H1 (cell line): ENCODE measurements around the gene ABCG8. TPM values are rescaled to one million over a fixed set of nuclear protein-coding genes. Genes with fewer than 3 reads are reported as not detected.

Experiments
- CTCF ChIA-PET: fragments of 300-600 bp; sonication (Branson Sonifier 250); formaldehyde crosslinking; loops from one replicate; lab custom pipeline; 2021; ENCODE audit not compliant: partially characterized antibody; lab: Charles Lee
- POLR2A ChIA-PET: fragments of 300-600 bp; sonication (Branson Sonifier 250); formaldehyde crosslinking; loops from one replicate; lab custom pipeline; 2021; ENCODE audit warnings: inconsistent platforms; ENCODE audit not compliant: partially characterized antibody; lab: Charles Lee
- DNase-seq, 2 experiments: peaks; one replicate each; pipeline versions ENCODE4 v3.0.0 to v3.0.0-alpha.2; 2010 to 2022; ENCODE audit warnings: low spot score in 2 of 2, low read depth in 1 of 2, mixed read lengths in 1 of 2
- FAIRE-seq: peaks from 2 replicates; lab custom pipeline; 2011; peaks lifted over from hg19 to GRCh38; lab: Jason Lieb, UNC
- H2AFZ ChIP-seq: 2 replicates; pipeline ENCODE4 v1.8.1; 2012; ENCODE audit warnings: low read length, inconsistent platforms
- H2AK5ac ChIP-seq: 2 replicates; pipeline ENCODE4 v1.6.1; 2013; ENCODE audit warnings: low read depth, low read length
- H2BK120ac ChIP-seq: replicated peaks from 2 replicates; pipeline ENCODE3; 2013; ENCODE audit warnings: low read depth, low read length, inconsistent platforms
- H2BK12ac ChIP-seq: 2 replicates; pipeline ENCODE4 v1.6.1; 2013; ENCODE audit warnings: low read depth, low read length
- H2BK15ac ChIP-seq: 2 replicates; pipeline ENCODE4 v1.6.1; 2013; ENCODE audit warnings: low read length
- H2BK20ac ChIP-seq: 2 replicates; pipeline ENCODE4 v1.6.1; 2013; ENCODE audit warnings: low read length
- H2BK5ac ChIP-seq: 2 replicates; pipeline ENCODE4 v1.6.1; 2013; ENCODE audit warnings: low read depth, low read length
- H3K14ac ChIP-seq: 2 replicates; pipeline ENCODE4 v1.6.1; 2013; ENCODE audit warnings: inconsistent platforms; ENCODE audit not compliant: insufficient read length
- H3K18ac ChIP-seq: 2 replicates; pipeline ENCODE4 v1.6.1; 2013; ENCODE audit warnings: low read length; ENCODE audit errors: extremely low read depth
- H3K23ac ChIP-seq: 2 replicates; pipeline ENCODE4 v1.6.1; 2013; ENCODE audit warnings: inconsistent platforms; ENCODE audit not compliant: insufficient read length
- H3K23me2 ChIP-seq: 2 replicates; pipeline ENCODE4 v1.6.1; 2013; ENCODE audit warnings: low read depth, low read length
- H3K27ac ChIP-seq: 2 replicates; pipeline ENCODE4 v1.6.1; 2011; ENCODE audit warnings: low read depth, low read length, inconsistent platforms
- H3K27me3 ChIP-seq, 4 experiments: replicated peaks in 1 of 4; 1 replicate in 1 of 4; 2 replicates in 3 of 4; pipeline versions ENCODE4 v1.6.1 to v1.8.1; 2011 to 2013; ENCODE audit warnings: low read length in 3 of 4, mild to moderate bottlenecking in 3 of 4, inconsistent platforms in 2 of 4, mixed read lengths in 2 of 4, moderate library complexity in 1 of 4; ENCODE audit not compliant: control insufficient read depth in 3 of 4, insufficient read depth in 3 of 4; ENCODE audit errors: extremely low read depth in 1 of 4
- H3K36me3 ChIP-seq, 4 experiments: 2 replicates each; pipeline versions ENCODE4 v1.6.1 to v1.8.1; 2011 to 2013; ENCODE audit warnings: mild to moderate bottlenecking in 4 of 4, low read length in 3 of 4, moderate library complexity in 2 of 4, control low read depth in 1 of 4, inconsistent platforms in 1 of 4; ENCODE audit not compliant: insufficient read depth in 4 of 4, control insufficient read depth in 2 of 4
- H3K4ac ChIP-seq: replicated peaks from 2 replicates; pipeline ENCODE3; 2013; ENCODE audit warnings: low read length, low read depth, mixed read lengths, inconsistent platforms; ENCODE audit not compliant: insufficient read length
- H3K4me1 ChIP-seq, 4 experiments: replicated peaks in 1 of 4; 1 replicate in 1 of 4; 2 replicates in 3 of 4; pipeline versions ENCODE4 v1.6.1 to v1.8.1; 2011 to 2013; ENCODE audit warnings: low read length in 3 of 4, inconsistent platforms in 2 of 4, mixed read lengths in 1 of 4; ENCODE audit not compliant: insufficient read depth in 4 of 4, control insufficient read depth in 3 of 4
- H3K4me2 ChIP-seq, 2 experiments: 2 replicates each; pipeline versions ENCODE4 v1.6.1 to v1.8.1; 2011 to 2013; ENCODE audit warnings: low read depth in 2 of 2, low read length in 2 of 2, control low read depth in 1 of 2, inconsistent platforms in 1 of 2, mild to moderate bottlenecking in 1 of 2; ENCODE audit not compliant: insufficient read depth in 1 of 2
- H3K4me3 ChIP-seq, 4 experiments: fragments of 200-600, 300-600 bp in 1 of 4; sonication (generic), shearing (Covaris generic), sonication (Bioruptor Twin) in 1 of 4; 2 replicates each; pipeline versions ENCODE4 v1.5.1 to v1.8.1; 2011 to 2016; ENCODE audit warnings: low read length in 4 of 4, low read depth in 3 of 4, control low read depth in 2 of 4, inconsistent platforms in 2 of 4, mild to moderate bottlenecking in 2 of 4, mixed read lengths in 1 of 4, moderate library complexity in 1 of 4; ENCODE audit not compliant: insufficient read depth in 2 of 4; ENCODE audit errors: extremely low read depth in 1 of 4
- H3K56ac ChIP-seq: replicated peaks from 2 replicates; pipeline ENCODE3; 2013; ENCODE audit warnings: low read depth, mild to moderate bottlenecking, mixed read lengths, low read length, inconsistent platforms; ENCODE audit not compliant: insufficient read length
- H3K79me1 ChIP-seq: 2 replicates; pipeline ENCODE4 v1.6.1; 2013; ENCODE audit warnings: low read depth, low read length, control low read depth
- H3K79me2 ChIP-seq, 2 experiments: 2 replicates each; pipeline versions ENCODE4 v1.6.1 to v1.8.1; 2012 to 2013; ENCODE audit warnings: low read length in 2 of 2, mild to moderate bottlenecking in 2 of 2, inconsistent platforms in 1 of 2; ENCODE audit not compliant: insufficient read depth in 2 of 2, control insufficient read depth in 1 of 2
- H3K9ac ChIP-seq, 4 experiments: replicated peaks in 1 of 4; 1 replicate in 1 of 4; 2 replicates in 3 of 4; pipeline versions ENCODE4 v1.6.1 to v1.8.1; 2011 to 2013; ENCODE audit warnings: low read depth in 3 of 4, low read length in 3 of 4, control low read depth in 2 of 4, mild to moderate bottlenecking in 2 of 4, moderate library complexity in 2 of 4, inconsistent platforms in 1 of 4; ENCODE audit errors: extremely low read depth in 1 of 4
- H3K9me3 ChIP-seq, 2 experiments: 2 replicates each; pipeline versions ENCODE4 v1.6.1 to v1.8.1; 2012 to 2013; ENCODE audit warnings: mild to moderate bottlenecking in 2 of 2, moderate library complexity in 2 of 2, control low read depth in 1 of 2, inconsistent platforms in 1 of 2, low read depth in 1 of 2, low read length in 1 of 2, mixed read lengths in 1 of 2; ENCODE audit not compliant: insufficient read depth in 2 of 2
- H4K20me1 ChIP-seq, 2 experiments: replicated peaks in 1 of 2; 2 replicates each; pipeline versions ENCODE3 to v1.8.1; 2011 to 2013; ENCODE audit warnings: inconsistent platforms in 2 of 2, low read length in 2 of 2, mild to moderate bottlenecking in 1 of 2; ENCODE audit not compliant: insufficient read depth in 2 of 2, control insufficient read depth in 1 of 2
- H4K5ac ChIP-seq: 2 replicates; pipeline ENCODE4 v1.6.1; 2013; ENCODE audit warnings: low read length, low read depth, mixed read lengths, inconsistent platforms; ENCODE audit not compliant: insufficient read length
- H4K8ac ChIP-seq: 2 replicates; pipeline ENCODE4 v1.8.0; 2013; ENCODE audit warnings: mild to moderate bottlenecking, moderate library complexity, low read length, inconsistent platforms; ENCODE audit not compliant: insufficient read depth; ENCODE audit errors: extremely low read depth
- H4K91ac ChIP-seq: replicated peaks from 2 replicates; pipeline ENCODE3; 2013; ENCODE audit warnings: low read length, mixed read lengths, inconsistent platforms; ENCODE audit not compliant: insufficient read length
- EZH2 ChIP-seq: fragments of 200-600 bp; sonication (generic); IDR thresholded peaks from 2 replicates; pipeline ENCODE4 v1.7.1; 2012; ENCODE audit warnings: low read depth, mild to moderate bottlenecking, moderate library complexity, low read length, inconsistent platforms; ENCODE audit not compliant: severe bottlenecking
- JUND ChIP-seq: IDR thresholded peaks from 2 replicates; pipeline ENCODE4 v1.6.1; 2011; ENCODE audit warnings: mild to moderate bottlenecking, improper control_type of control experiment, low read length
- POLR2AphosphoS5 ChIP-seq: IDR thresholded peaks from 2 replicates; pipeline ENCODE4 v1.6.1; 2011; ENCODE audit warnings: low read depth, low read length
- RAD21 ChIP-seq, 2 experiments: IDR thresholded peaks in 1 of 2; conservative IDR thresholded peaks in 1 of 2; 2 replicates each; pipeline ENCODE4 v1.6.1; 2011; ENCODE audit warnings: low read depth in 2 of 2, low read length in 2 of 2, improper control_type of control experiment in 1 of 2, inconsistent platforms in 1 of 2, mild to moderate bottlenecking in 1 of 2, moderate library complexity in 1 of 2
- RXRA ChIP-seq: IDR thresholded peaks from 2 replicates; pipeline ENCODE4 v1.6.1; 2011; ENCODE audit warnings: low read depth, mild to moderate bottlenecking, low read length, moderate library complexity; ENCODE audit not compliant: insufficient read depth
- SAP30 ChIP-seq: fragments of 300-600 bp; sonication (generic); IDR thresholded peaks from 2 replicates; pipeline ENCODE4 v1.7.1; 2012; ENCODE audit warnings: low read length, moderate library complexity, mild to moderate bottlenecking, inconsistent platforms; ENCODE audit not compliant: insufficient read depth, insufficient replicate concordance
- WGBS, 2 experiments: shearing (Covaris generic) in 1 of 2; methylation state at CpG; one replicate each; pipeline versions ENCODE4 v1.1.6 to v1.1.7; 2013 to 2015; ENCODE audit warnings: low lambda C conversion rate in 2 of 2, mixed read lengths in 2 of 2, inconsistent platforms in 1 of 2, low coverage in 1 of 2, missing lambda C conversion rate in 1 of 2; ENCODE audit not compliant: insufficient replicate concordance in 2 of 2, insufficient coverage in 1 of 2, insufficient read length in 1 of 2; ENCODE audit errors: extremely low coverage in 1 of 2, missing lambda C conversion rate in 1 of 2; 5-methylcytosine and 5-hydroxymethylcytosine counted together
- polyA plus RNA-seq, 7 experiments: library from polyadenylated mRNA; depleted of rRNA in 3 of 7; stranded (reverse) in 5 of 7; unstranded in 2 of 7; fragments of >200 nt in 5 of 7; fragments of 200-250 nt in 2 of 7; gene quantifications; 1 replicate in 5 of 7; 2 replicates in 1 of 7; 4 replicates in 1 of 7; pipeline versions ENCODE4 v1.2.1 to v1.2.3, GENCODE V29; 2011 to 2013; ENCODE audit warnings: missing spikeins in 2 of 7, mixed read lengths in 2 of 7
- total RNA-seq: library from RNA; stranded (reverse); fragmentation: NEBNext Ultra II Directional; extraction: Animal tissue kit (Norgen Biotek cat#: 25700); gene quantifications from 2 replicates; pipeline ENCODE4 v1.2.1, GENCODE V29; 2021
- TF ChIP-seq, protein P1 (sequence below): IDR thresholded peaks from 2 replicates; pipeline ENCODE4 v1.6.1; 2011; ENCODE audit warnings: low read length, improper control_type of control experiment
- TF ChIP-seq, protein P2 (sequence below): IDR thresholded peaks from 2 replicates; pipeline ENCODE4 v1.6.1; 2012; ENCODE audit warnings: inconsistent platforms
- TF ChIP-seq, protein P3 (sequence below): IDR thresholded peaks from 2 replicates; pipeline ENCODE4 v1.6.1; 2011; ENCODE audit warnings: low read depth, mild to moderate bottlenecking, low read length; ENCODE audit not compliant: insufficient read depth

Gene ABCG8
- total and polyA plus RNA-seq, 2 of the 8 experiments (the other 6 are each of a cell fraction or from before 2014, with no cell fraction given) = not detected

DNA sequence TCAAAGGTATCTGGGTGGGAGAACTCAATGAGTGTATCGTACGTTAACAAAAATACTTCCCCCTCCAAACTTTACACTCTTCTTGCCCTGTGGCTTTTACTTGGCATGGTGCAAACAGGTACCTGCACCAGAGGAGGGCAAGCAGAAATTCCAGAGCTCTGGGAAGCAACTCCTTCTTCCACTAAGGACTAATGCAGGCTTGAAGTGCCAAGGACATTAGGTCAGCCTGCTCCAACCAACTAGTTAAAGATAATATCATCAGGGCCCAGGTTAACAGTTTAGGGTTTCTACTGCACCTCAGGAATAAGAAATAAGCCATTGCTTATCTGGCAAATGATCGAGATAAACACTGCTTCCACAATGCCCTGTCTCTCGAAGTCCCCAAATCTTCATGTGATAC lies 86.7 kb downstream of the ABCG8 start:
- H2AFZ ChIP-seq = no peak overlapping the region
- no peak overlapping the region for H2BK20ac ChIP-seq
- no peak overlapping the region for H3K4ac ChIP-seq
- no peak for FAIRE-seq
- H3K23me2 ChIP-seq = no peaks in the 10 kb centered on the region
- no peak overlapping the region for H3K23ac ChIP-seq
- no peak for DNase-seq
- H3K27me3 ChIP-seq = no peaks in the 10 kb centered on the region
- no peak overlapping the region for H3K14ac ChIP-seq
- no peak overlapping the region for H4K5ac ChIP-seq
- 90% methylated on average over 4 of the region's 4 CpGs; no CpG with 5 or more reads in 1 of the 2 experiments for WGBS, 2 experiments
- no peaks in the 10 kb centered on the region for H3K79me1 ChIP-seq
- H3K4me2 ChIP-seq = no peak overlapping the region
- no peak overlapping the region for H2BK12ac ChIP-seq
- H3K18ac ChIP-seq = no peak overlapping the region
- ChIA-PET CTCF (interaction anchor here (1.6 to 2.5 kb wide), 2 partner anchors 48 to 423 kb away, joined by 3 to 5 read pairs; no protein-coding TSS in a partner anchor), POLR2A (no interaction called here)
- TF ChIP-seq, protein P1, sequence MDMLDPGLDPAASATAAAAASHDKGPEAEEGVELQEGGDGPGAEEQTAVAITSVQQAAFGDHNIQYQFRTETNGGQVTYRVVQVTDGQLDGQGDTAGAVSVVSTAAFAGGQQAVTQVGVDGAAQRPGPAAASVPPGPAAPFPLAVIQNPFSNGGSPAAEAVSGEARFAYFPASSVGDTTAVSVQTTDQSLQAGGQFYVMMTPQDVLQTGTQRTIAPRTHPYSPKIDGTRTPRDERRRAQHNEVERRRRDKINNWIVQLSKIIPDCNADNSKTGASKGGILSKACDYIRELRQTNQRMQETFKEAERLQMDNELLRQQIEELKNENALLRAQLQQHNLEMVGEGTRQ = no peak
- no peak for TF ChIP-seq RAD21 (IDR thresholded peaks at IDR 0.05 in 1 of 2, conservative IDR thresholded peaks at IDR 0.05 in 1 of 2; ENCODE audit: low read depth in 2 of 2, low read length in 2 of 2)
- TF ChIP-seq, protein P2, sequence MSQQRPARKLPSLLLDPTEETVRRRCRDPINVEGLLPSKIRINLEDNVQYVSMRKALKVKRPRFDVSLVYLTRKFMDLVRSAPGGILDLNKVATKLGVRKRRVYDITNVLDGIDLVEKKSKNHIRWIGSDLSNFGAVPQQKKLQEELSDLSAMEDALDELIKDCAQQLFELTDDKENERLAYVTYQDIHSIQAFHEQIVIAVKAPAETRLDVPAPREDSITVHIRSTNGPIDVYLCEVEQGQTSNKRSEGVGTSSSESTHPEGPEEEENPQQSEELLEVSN = no peak
- no peak for TF ChIP-seq EZH2
- TF ChIP-seq, protein P3, sequence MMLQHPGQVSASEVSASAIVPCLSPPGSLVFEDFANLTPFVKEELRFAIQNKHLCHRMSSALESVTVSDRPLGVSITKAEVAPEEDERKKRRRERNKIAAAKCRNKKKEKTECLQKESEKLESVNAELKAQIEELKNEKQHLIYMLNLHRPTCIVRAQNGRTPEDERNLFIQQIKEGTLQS = no peak
- TF ChIP-seq RXRA = no peak
- TF ChIP-seq JUND = no peak
- no peak for TF ChIP-seq POLR2AphosphoS5
- TF ChIP-seq SAP30 = no peak
- no peak overlapping the region for H3K9ac ChIP-seq
- peaks cover 0 to 3% of the 10 kb centered on the region in 2 experiments for H4K20me1 ChIP-seq
- no peak overlapping the region for H3K27ac ChIP-seq
- H2BK120ac ChIP-seq = no peak overlapping the region
- no peaks in the 10 kb centered on the region for H3K4me1 ChIP-seq
- H2AK5ac ChIP-seq = no peak overlapping the region
- peaks cover 2 to 85% (median 40%) of the 10 kb centered on the region in 4 experiments; a peak in 7 of 8 replicates for H3K36me3 ChIP-seq
- no peak overlapping the region for H2BK15ac ChIP-seq
- H3K79me2 ChIP-seq = no peaks in the 10 kb centered on the region
- H3K56ac ChIP-seq = no peak overlapping the region
- H3K9me3 ChIP-seq = no peaks in the 10 kb centered on the region
- no peak overlapping the region for H3K4me3 ChIP-seq
- no peak overlapping the region for H4K8ac ChIP-seq
- H4K91ac ChIP-seq = no peak overlapping the region
- no peak overlapping the region for H2BK5ac ChIP-seq
